Measurements from ENCODE around the gene STYX.
"Not testable (repeated sequence)": the region's sequence is repeated elsewhere in the genome, so short reads cannot be mapped to it uniquely, and the experiment has no call there.

STYX gene

DNA sequence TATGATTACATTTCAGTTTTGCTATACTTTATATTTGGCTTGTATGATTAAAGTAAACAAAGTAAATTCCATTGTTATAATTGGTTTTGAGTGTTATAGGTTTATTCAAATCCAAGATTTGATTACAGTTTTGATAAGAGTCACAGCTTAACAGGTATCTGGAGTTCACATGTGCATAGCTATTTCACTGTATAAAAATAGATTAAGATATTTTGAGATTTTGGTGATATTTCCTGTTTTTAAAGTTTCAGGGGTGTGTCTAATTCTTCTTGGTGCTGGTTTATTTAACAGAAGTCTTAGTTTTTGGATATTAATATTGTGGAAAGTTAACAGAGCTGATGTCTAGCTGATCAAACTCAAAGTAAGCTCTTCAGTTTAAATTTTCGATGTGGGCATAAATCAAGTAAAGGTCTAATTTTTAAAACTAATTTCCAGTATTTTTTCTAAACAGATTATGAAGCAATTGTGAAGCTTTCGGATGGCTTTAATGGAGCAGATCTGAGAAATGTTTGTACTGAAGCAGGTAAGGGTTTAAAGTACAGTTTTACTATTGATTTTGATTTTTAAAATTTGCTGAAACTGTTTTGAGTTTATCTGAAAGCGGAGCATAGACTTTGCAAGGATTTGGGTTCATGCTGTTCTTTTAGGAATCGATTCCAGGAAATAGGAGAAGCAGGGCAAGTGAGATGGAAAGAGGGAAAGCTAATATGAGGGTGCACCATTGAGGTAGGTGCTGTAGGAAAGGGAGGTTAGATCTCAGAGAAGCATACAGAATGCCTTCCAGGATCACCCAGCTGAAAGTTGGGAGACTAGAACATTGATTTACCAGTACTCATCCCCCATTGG is 6.2 kb upstream of the STYX start:
- TF ChIP-seq PAX5 (IDR thresholded peaks at IDR 0.05; ENCODE audit: insufficient read depth, low read length, severe bottlenecking) = no peak
- no peak for TF ChIP-seq POU2F2 (IDR thresholded peaks at IDR 0.05; ENCODE audit: low read depth, low read length)
- no peak for TF ChIP-seq POLR2A (IDR thresholded peaks at IDR 0.05; ENCODE audit: low read depth, low read length)
- no peak for TF ChIP-seq TAF1 (IDR thresholded peaks at IDR 0.05; ENCODE audit: low read depth, low read length)
- TF ChIP-seq SPI1 (IDR thresholded peaks at IDR 0.05; ENCODE audit: low read depth, low read length) = no peak
- no peak for TF ChIP-seq POLR2AphosphoS5 (IDR thresholded peaks at IDR 0.05; ENCODE audit: low read depth, low read length)
- FAIRE-seq = peak; percentile 77

DNA sequence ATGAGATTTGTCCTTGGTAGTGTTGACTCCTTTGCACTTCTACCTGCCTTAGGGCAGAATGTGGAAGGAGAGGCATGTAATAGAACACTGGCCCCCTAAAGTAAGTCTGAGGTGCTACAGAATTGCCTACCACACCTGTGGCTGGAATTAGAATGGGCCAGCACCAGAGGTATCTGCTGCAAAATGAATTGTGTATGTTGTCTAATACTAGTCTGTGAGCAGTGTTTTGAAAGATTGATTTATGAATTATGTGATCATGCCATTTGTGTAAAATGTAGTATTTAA is 5.7 kb upstream of the STYX start:
- TF ChIP-seq TAF1 (IDR thresholded peaks at IDR 0.05; ENCODE audit: low read depth, low read length) (no peak), PAX5 (IDR thresholded peaks at IDR 0.05; ENCODE audit: insufficient read depth, low read length, severe bottlenecking) (no peak), POLR2AphosphoS5 (IDR thresholded peaks at IDR 0.05; ENCODE audit: low read depth, low read length) (no peak), POU2F2 (IDR thresholded peaks at IDR 0.05; ENCODE audit: low read depth, low read length) (no peak), SPI1 (IDR thresholded peaks at IDR 0.05; ENCODE audit: low read depth, low read length) (no peak), POLR2A (IDR thresholded peaks at IDR 0.05; ENCODE audit: low read depth, low read length) (no peak)
- FAIRE-seq = no peak
- DNase-seq (ENCODE audit: insufficient read length, low spot score) = no peak

More for the DNA sequence above, 6.2 kb upstream of the STYX start:
- no peak for DNase-seq (ENCODE audit: insufficient read length, low spot score)

DNA sequence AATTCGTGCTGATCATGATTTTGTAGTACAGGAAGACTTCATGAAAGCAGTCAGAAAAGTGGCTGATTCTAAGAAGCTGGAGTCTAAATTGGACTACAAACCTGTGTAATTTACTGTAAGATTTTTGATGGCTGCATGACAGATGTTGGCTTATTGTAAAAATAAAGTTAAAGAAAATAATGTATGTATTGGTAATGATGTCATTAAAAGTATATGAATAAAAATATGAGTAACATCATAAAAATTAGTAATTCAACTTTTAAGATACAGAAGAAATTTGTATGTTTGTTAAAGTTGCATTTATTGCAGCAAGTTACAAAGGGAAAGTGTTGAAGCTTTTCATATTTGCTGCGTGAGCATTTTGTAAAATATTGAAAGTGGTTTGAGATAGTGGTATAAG is 2.5 kb upstream of the STYX start:
- FAIRE-seq; DNase-seq (ENCODE audit: insufficient read length, low spot score): not testable (repeated sequence)

DNA sequence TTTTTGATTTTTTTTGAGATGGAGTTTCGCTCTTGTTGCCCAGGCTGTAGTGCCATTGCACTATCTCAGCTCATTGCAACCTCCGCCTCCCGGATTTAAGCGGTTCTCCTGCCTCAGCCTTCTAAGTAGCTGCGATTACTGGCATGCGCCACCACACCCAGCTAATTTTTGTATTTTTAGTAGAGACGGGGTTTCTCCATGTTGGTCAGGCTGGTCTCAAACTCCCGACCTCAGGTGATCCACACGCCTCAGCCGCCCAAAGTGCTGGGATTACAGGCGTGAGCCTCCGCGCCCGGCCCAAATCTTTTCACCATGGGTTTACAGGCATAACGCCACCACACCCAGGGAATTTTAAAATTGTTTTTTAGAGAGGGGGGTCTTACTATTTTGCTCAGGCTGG is 931 bp upstream of the STYX start:
- DNase-seq (ENCODE audit: insufficient read length, low spot score); FAIRE-seq: not testable (repeated sequence)

DNA sequence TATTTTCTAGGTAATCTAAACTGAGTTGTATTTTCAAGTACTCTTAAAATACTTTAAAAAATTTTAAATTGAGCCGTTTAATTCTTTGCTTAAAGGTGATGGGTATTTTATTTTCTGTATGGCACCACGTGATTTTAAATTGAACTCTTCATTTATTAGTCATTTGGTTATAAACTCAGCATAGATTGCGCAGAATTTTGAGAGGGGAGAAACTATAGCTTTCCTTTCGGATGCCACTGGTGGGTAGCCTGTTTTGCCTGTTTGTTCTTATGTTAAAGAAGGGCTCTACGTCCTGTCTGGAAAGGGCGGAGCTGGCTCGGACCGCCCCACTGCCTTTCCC is 411 bp upstream of the STYX start:
- no peak for DNase-seq (ENCODE audit: insufficient read length, low spot score)
- no peak for TF ChIP-seq SPI1 (IDR thresholded peaks at IDR 0.05; ENCODE audit: low read depth, low read length)
- TF ChIP-seq PAX5 (IDR thresholded peaks at IDR 0.05; ENCODE audit: insufficient read depth, low read length, severe bottlenecking) = no peak
- TF ChIP-seq POLR2AphosphoS5 (IDR thresholded peaks at IDR 0.05; ENCODE audit: low read depth, low read length) = no peak
- TF ChIP-seq POLR2A (IDR thresholded peaks at IDR 0.05; ENCODE audit: low read depth, low read length) = no peak
- TF ChIP-seq TAF1 (IDR thresholded peaks at IDR 0.05; ENCODE audit: low read depth, low read length) = no peak
- TF ChIP-seq POU2F2 (IDR thresholded peaks at IDR 0.05; ENCODE audit: low read depth, low read length) = no peak
- no peak for FAIRE-seq

DNA sequence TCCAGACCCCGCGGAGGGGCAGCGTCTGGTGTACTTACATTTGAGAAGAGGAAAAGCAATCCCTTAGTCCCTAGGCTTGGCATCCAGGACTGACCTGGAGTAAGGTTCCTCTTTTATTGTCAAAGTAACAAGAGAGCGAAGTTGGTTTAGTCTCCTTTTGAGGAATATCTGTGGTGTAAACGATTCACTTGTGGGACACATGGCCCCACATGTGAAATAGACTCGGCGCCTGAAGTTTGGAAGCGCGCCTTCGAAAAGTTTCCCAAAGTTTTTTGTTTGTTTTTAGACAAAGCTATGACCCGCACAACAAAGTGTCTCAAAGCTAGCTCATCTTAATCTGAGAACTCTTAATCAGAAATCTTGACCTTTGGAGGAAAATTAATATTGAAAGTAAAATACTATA is 744 bp downstream of the STYX start:
- no peak for FAIRE-seq
- DNase-seq (ENCODE audit: insufficient read length, low spot score) = no peak
- TF ChIP-seq POU2F2 (IDR thresholded peaks at IDR 0.05; ENCODE audit: low read depth, low read length) (no peak), SPI1 (IDR thresholded peaks at IDR 0.05; ENCODE audit: low read depth, low read length) (no peak), POLR2AphosphoS5 (IDR thresholded peaks at IDR 0.05; ENCODE audit: low read depth, low read length) (no peak), POLR2A (IDR thresholded peaks at IDR 0.05; ENCODE audit: low read depth, low read length) (no peak), PAX5 (IDR thresholded peaks at IDR 0.05; ENCODE audit: insufficient read depth, low read length, severe bottlenecking) (no peak), TAF1 (IDR thresholded peaks at IDR 0.05; ENCODE audit: low read depth, low read length) (no peak)

DNA sequence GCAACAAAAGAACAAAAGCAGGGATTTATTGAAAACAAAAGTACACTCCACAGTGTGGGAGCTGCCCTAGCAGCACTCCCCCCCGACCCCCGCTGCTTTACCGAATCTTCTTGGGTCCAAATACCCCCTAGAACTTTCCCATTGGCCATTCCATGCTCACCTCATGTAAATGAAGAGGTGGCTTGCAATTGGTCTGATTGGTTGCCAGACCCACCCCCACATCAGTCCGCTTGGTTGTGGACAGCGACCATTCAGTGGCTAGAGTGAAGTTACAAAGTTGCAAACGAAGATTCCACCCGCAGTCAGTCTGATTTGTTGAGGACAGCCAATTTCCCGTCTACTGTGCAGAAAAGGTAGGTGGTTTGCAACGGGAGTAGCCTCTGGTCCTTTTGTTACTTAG is 3.9 kb downstream of the STYX start:
- TF ChIP-seq POLR2A (IDR thresholded peaks at IDR 0.05; ENCODE audit: low read depth, low read length) = no peak
- no peak for TF ChIP-seq SPI1 (IDR thresholded peaks at IDR 0.05; ENCODE audit: low read depth, low read length)
- TF ChIP-seq POU2F2 (IDR thresholded peaks at IDR 0.05; ENCODE audit: low read depth, low read length) = no peak
- no peak for TF ChIP-seq PAX5 (IDR thresholded peaks at IDR 0.05; ENCODE audit: insufficient read depth, low read length, severe bottlenecking)
- TF ChIP-seq POLR2AphosphoS5 (IDR thresholded peaks at IDR 0.05; ENCODE audit: low read depth, low read length) = no peak
- no peak for TF ChIP-seq TAF1 (IDR thresholded peaks at IDR 0.05; ENCODE audit: low read depth, low read length)
- no peak for FAIRE-seq
- DNase-seq (ENCODE audit: insufficient read length, low spot score) = no peak

DNA sequence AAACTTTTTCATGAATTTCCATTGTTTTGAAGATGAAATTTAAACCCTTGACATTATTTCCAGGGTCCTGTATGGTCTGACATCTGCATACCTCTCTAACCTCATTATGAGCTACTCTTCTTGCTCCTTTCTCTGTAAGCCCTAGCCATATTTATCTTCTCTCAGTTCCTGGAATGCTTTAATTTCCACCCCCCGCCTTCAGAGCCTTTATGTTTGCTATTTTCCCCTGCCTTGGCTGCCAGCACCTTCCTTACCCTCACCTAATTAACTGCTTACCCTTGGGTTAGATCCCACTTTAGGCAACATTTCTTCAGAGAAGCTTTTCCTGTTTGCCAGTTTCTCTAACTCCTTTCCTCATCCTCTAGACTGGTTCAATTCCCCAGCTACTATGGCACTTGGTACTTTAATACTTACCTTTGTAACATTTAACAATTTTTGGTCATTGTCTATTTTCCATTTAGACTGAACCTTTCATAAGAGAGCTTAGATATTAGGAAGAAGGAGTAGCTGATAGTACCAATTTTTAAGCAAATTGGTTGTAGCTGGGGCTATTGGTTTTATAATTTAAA is 6.0 kb downstream of the STYX start:
- FAIRE-seq (no peak), DNase-seq (ENCODE audit: insufficient read length, low spot score) (no peak)
- TF ChIP-seq PAX5 (IDR thresholded peaks at IDR 0.05; ENCODE audit: insufficient read depth, low read length, severe bottlenecking) (no peak), POLR2A (IDR thresholded peaks at IDR 0.05; ENCODE audit: low read depth, low read length) (no peak), POLR2AphosphoS5 (IDR thresholded peaks at IDR 0.05; ENCODE audit: low read depth, low read length) (no peak), SPI1 (IDR thresholded peaks at IDR 0.05; ENCODE audit: low read depth, low read length) (no peak)

DNA sequence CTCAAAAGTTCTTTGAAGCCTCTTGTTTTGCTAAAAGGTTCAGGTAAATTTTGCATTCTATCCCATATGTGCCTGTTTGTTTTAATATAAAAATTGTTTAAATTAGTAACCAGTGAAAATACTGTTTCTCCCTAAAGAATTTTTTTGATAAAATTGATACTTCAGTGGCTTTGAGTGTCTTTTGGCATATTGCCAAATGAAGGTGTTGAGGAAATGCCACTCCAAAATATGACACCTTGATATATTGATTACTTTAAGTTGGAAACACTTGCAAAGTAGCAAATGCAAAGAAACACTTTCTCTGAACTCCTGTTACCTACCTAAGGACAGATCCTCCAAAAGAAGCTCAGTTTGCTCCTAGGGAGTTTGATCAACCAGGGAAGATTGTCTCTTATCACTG is 8.4 kb downstream of the STYX start:
- TF ChIP-seq TAF1 (IDR thresholded peaks at IDR 0.05; ENCODE audit: low read depth, low read length) (no peak), SPI1 (IDR thresholded peaks at IDR 0.05; ENCODE audit: low read depth, low read length) (no peak), POLR2AphosphoS5 (IDR thresholded peaks at IDR 0.05; ENCODE audit: low read depth, low read length) (no peak), POU2F2 (IDR thresholded peaks at IDR 0.05; ENCODE audit: low read depth, low read length) (no peak), POLR2A (IDR thresholded peaks at IDR 0.05; ENCODE audit: low read depth, low read length) (no peak), PAX5 (IDR thresholded peaks at IDR 0.05; ENCODE audit: insufficient read depth, low read length, severe bottlenecking) (no peak)
- DNase-seq (ENCODE audit: insufficient read length, low spot score) = no peak
- no peak for FAIRE-seq

DNA sequence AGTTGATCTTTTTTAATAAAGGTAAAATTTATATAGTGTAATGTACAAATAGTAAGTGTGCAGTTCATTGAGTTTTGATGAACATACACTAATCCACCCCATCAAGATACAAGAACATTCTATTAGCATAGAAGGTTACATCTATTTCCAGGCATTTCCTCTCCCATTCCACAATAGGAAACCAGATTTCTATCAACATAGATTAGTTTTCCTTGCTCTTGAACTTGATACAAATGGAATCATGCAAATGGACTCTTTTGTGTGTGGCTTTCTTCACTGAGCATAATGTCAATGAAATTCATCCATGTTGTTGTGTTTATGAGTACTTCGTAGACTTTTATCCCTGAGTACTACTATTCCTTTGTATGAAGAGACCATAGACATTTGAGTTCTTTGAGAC is 10.8 kb downstream of the STYX start:
- TF ChIP-seq POLR2AphosphoS5 (IDR thresholded peaks at IDR 0.05; ENCODE audit: low read depth, low read length) (no peak), TAF1 (IDR thresholded peaks at IDR 0.05; ENCODE audit: low read depth, low read length) (no peak), PAX5 (IDR thresholded peaks at IDR 0.05; ENCODE audit: insufficient read depth, low read length, severe bottlenecking) (no peak), POLR2A (IDR thresholded peaks at IDR 0.05; ENCODE audit: low read depth, low read length) (no peak), POU2F2 (IDR thresholded peaks at IDR 0.05; ENCODE audit: low read depth, low read length) (no peak), SPI1 (IDR thresholded peaks at IDR 0.05; ENCODE audit: low read depth, low read length) (no peak)
- FAIRE-seq = no peak
- DNase-seq (ENCODE audit: insufficient read length, low spot score) = no peak
